ENCODE measurements around the gene ATAD3C. TPM values are rescaled to one million over a fixed set of nuclear protein-coding genes. Genes with fewer than 3 reads are reported as not detected.
"Not testable (repeated sequence)": the region's sequence is repeated elsewhere in the genome, so short reads cannot be mapped to it uniquely, and the experiment has no call there.

ATAD3C gene
- total and polyA plus RNA-seq, 2 of the 8 experiments (the other 6 are each of a cell fraction or from before 2014, with no cell fraction given): 2.0 to 2.7 TPM

DNA sequence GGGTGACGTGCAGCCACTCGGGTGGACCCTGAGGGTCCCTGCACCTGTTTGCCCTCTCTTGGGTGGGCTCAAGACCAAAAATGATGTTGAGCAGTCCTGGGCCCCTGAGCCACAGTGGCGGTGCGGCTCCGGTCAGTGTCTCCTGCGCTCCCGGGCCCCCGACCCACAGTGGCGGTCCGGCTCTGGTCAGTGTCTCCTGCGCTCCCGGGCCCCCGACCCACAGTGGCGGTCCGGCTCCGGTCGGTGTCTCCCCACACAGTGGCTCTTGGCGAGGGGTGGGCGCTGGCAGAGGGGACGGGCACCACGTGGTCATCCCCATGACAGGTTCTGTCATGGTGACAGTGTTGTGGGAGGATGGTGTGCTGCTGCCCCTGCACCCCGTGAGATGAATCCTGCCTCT, 44.8 kb downstream of the ATAD3C start:
- not testable (repeated sequence) for H2AK5ac ChIP-seq (ENCODE audit: low read depth, low read length); H3K4me1 ChIP-seq (replicated peaks in 1 of 4; ENCODE audit: control insufficient read depth in 3 of 4, insufficient read depth in 4 of 4, low read length in 3 of 4); H3K56ac ChIP-seq (replicated peaks; ENCODE audit: insufficient read length, low read depth, low read length); FAIRE-seq; H3K9me3 ChIP-seq (ENCODE audit: insufficient read depth in 2 of 2, low read depth in 1 of 2, low read length in 1 of 2); H4K8ac ChIP-seq (ENCODE audit: extremely low read depth, insufficient read depth, low read length); H3K27me3 ChIP-seq (replicated peaks in 1 of 4; ENCODE audit: control insufficient read depth in 3 of 4, extremely low read depth in 1 of 4, insufficient read depth in 3 of 4, low read length in 3 of 4); H3K18ac ChIP-seq (ENCODE audit: extremely low read depth, low read length); H2BK5ac ChIP-seq (ENCODE audit: low read depth, low read length); H3K27ac ChIP-seq (ENCODE audit: low read depth, low read length); H2AFZ ChIP-seq (ENCODE audit: low read length); H3K14ac ChIP-seq (ENCODE audit: insufficient read length); H2BK120ac ChIP-seq (replicated peaks; ENCODE audit: low read depth, low read length); H3K4me3 ChIP-seq (ENCODE audit: extremely low read depth in 1 of 4, insufficient read depth in 2 of 4, low read depth in 3 of 4, low read length in 4 of 4); H2BK12ac ChIP-seq (ENCODE audit: low read depth, low read length); H3K79me1 ChIP-seq (ENCODE audit: low read depth, low read length); H4K91ac ChIP-seq (replicated peaks; ENCODE audit: insufficient read length, low read length); H2BK20ac ChIP-seq (ENCODE audit: low read length); H4K5ac ChIP-seq (ENCODE audit: insufficient read length, low read depth, low read length); H4K20me1 ChIP-seq (replicated peaks in 1 of 2; ENCODE audit: control insufficient read depth in 1 of 2, insufficient read depth in 2 of 2, low read length in 2 of 2); H3K9ac ChIP-seq (replicated peaks in 1 of 4; ENCODE audit: extremely low read depth in 1 of 4, low read depth in 3 of 4, low read length in 3 of 4); H3K79me2 ChIP-seq (ENCODE audit: control insufficient read depth in 1 of 2, insufficient read depth in 2 of 2, low read length in 2 of 2); H3K23me2 ChIP-seq (ENCODE audit: low read depth, low read length); DNase-seq (ENCODE audit: low read depth in 1 of 2, low spot score in 2 of 2); H3K4me2 ChIP-seq (ENCODE audit: insufficient read depth in 1 of 2, low read depth in 2 of 2, low read length in 2 of 2); H3K23ac ChIP-seq (ENCODE audit: insufficient read length); H2BK15ac ChIP-seq (ENCODE audit: low read length); H3K4ac ChIP-seq (replicated peaks; ENCODE audit: insufficient read length, low read depth, low read length)
- H3K36me3 ChIP-seq (ENCODE audit: control insufficient read depth in 2 of 4, insufficient read depth in 4 of 4, low read length in 3 of 4): peaks cover 4 to 34% (median 22%) of the 10 kb centered on the region in 4 experiments; a peak in 6 of 8 replicates
- WGBS, 2 experiments (ENCODE audit: extremely low coverage in 1 of 2, insufficient coverage in 1 of 2, insufficient read length in 1 of 2, insufficient replicate concordance in 2 of 2, low coverage in 1 of 2, low lambda C conversion rate in 2 of 2, missing lambda C conversion rate in 1 of 2): 93% methylated on average over 8 of the region's 22 CpGs; no CpG with 5 or more reads in 1 of the 2 experiments
- ChIA-PET POLR2A (ENCODE audit: partially characterized antibody) (interaction anchor here (0.7 to 1.0 kb wide), 2 partner anchors 64 to 92 kb away, joined by 3 read pairs; no protein-coding TSS in a partner anchor), CTCF (ENCODE audit: partially characterized antibody) (interaction anchor here (0.6 to 2.0 kb wide), 3 partner anchors 10 to 66 kb away, joined by 3 to 7 read pairs (median 4); no protein-coding TSS in a partner anchor)

GRCh38 chr1:1495461-1495975, 46.0 kb downstream of the ATAD3C start:
- H3K4ac ChIP-seq (replicated peaks; ENCODE audit: insufficient read length, low read depth, low read length); H3K27ac ChIP-seq (ENCODE audit: low read depth, low read length); H2AK5ac ChIP-seq (ENCODE audit: low read depth, low read length); H2BK120ac ChIP-seq (replicated peaks; ENCODE audit: low read depth, low read length); H2BK12ac ChIP-seq (ENCODE audit: low read depth, low read length); H3K18ac ChIP-seq (ENCODE audit: extremely low read depth, low read length); DNase-seq (ENCODE audit: low read depth in 1 of 2, low spot score in 2 of 2); H3K79me1 ChIP-seq (ENCODE audit: low read depth, low read length); H3K79me2 ChIP-seq (ENCODE audit: control insufficient read depth in 1 of 2, insufficient read depth in 2 of 2, low read length in 2 of 2); POLR2A ChIA-PET (ENCODE audit: partially characterized antibody); H2BK15ac ChIP-seq (ENCODE audit: low read length); H3K4me2 ChIP-seq (ENCODE audit: insufficient read depth in 1 of 2, low read depth in 2 of 2, low read length in 2 of 2); H4K20me1 ChIP-seq (replicated peaks in 1 of 2; ENCODE audit: control insufficient read depth in 1 of 2, insufficient read depth in 2 of 2, low read length in 2 of 2); H4K5ac ChIP-seq (ENCODE audit: insufficient read length, low read depth, low read length); FAIRE-seq; H3K23me2 ChIP-seq (ENCODE audit: low read depth, low read length); H4K8ac ChIP-seq (ENCODE audit: extremely low read depth, insufficient read depth, low read length); H2BK20ac ChIP-seq (ENCODE audit: low read length); H3K4me1 ChIP-seq (replicated peaks in 1 of 4; ENCODE audit: control insufficient read depth in 3 of 4, insufficient read depth in 4 of 4, low read length in 3 of 4); H3K9ac ChIP-seq (replicated peaks in 1 of 4; ENCODE audit: extremely low read depth in 1 of 4, low read depth in 3 of 4, low read length in 3 of 4); H4K91ac ChIP-seq (replicated peaks; ENCODE audit: insufficient read length, low read length); H3K56ac ChIP-seq (replicated peaks; ENCODE audit: insufficient read length, low read depth, low read length); H3K9me3 ChIP-seq (ENCODE audit: insufficient read depth in 2 of 2, low read depth in 1 of 2, low read length in 1 of 2); H3K27me3 ChIP-seq (replicated peaks in 1 of 4; ENCODE audit: control insufficient read depth in 3 of 4, extremely low read depth in 1 of 4, insufficient read depth in 3 of 4, low read length in 3 of 4); H2BK5ac ChIP-seq (ENCODE audit: low read depth, low read length); H3K4me3 ChIP-seq (ENCODE audit: extremely low read depth in 1 of 4, insufficient read depth in 2 of 4, low read depth in 3 of 4, low read length in 4 of 4); H2AFZ ChIP-seq (ENCODE audit: low read length); H3K23ac ChIP-seq (ENCODE audit: insufficient read length); H3K14ac ChIP-seq (ENCODE audit: insufficient read length): not testable (repeated sequence)
- CTCF ChIA-PET (ENCODE audit: partially characterized antibody): interaction anchor here (2.0 kb wide), 1 partner anchor 9 kb away, joined by 4 read pairs; no protein-coding TSS in a partner anchor
- 97% methylated on average over 12 of the region's 18 CpGs; no CpG with 5 or more reads in 1 of the 2 experiments for WGBS, 2 experiments (ENCODE audit: extremely low coverage in 1 of 2, insufficient coverage in 1 of 2, insufficient read length in 1 of 2, insufficient replicate concordance in 2 of 2, low coverage in 1 of 2, low lambda C conversion rate in 2 of 2, missing lambda C conversion rate in 1 of 2)
- H3K36me3 ChIP-seq (ENCODE audit: control insufficient read depth in 2 of 4, insufficient read depth in 4 of 4, low read length in 3 of 4): peaks cover 4 to 22% (median 15%) of the 10 kb centered on the region in 4 experiments; a peak in 6 of 8 replicates

All from H1 (cell line).